HAP-1 (cell line): ENCODE measurements around the gene FAM20A.

ENCODE experiments used
- DNase-seq, 2 experiments: peaks; one replicate each; pipeline ENCODE4 v3.0.0-alpha.2; 2016 to 2020; ENCODE audit warnings: low spot score in 2 of 2
- H3K27me3 ChIP-seq: fragments of 250-450 bp; sonication (Bioruptor Pico); 2 replicates; pipeline ENCODE4 v1.5.1; 2020; ENCODE audit warnings: low read depth, mild to moderate bottlenecking, moderate library complexity
- H3K36me3 ChIP-seq: fragments of 250-450 bp; sonication (Bioruptor Pico); replicated peaks from 2 replicates; pipeline ENCODE4 v1.5.1; 2020; ENCODE audit warnings: mild to moderate bottlenecking
- H3K4me1 ChIP-seq: fragments of 250-450 bp; sonication (Bioruptor Pico); 2 replicates; pipeline ENCODE4 v1.5.1; 2020; ENCODE audit warnings: mild to moderate bottlenecking
- H3K4me3 ChIP-seq: fragments of 250-450 bp; sonication (Bioruptor Pico); 2 replicates; pipeline ENCODE4 v1.5.1; 2020; ENCODE audit warnings: mild to moderate bottlenecking, moderate library complexity
- H3K9me3 ChIP-seq: fragments of 250-450 bp; sonication (Bioruptor Pico); 2 replicates; pipeline ENCODE4 v1.5.1; 2020; ENCODE audit warnings: mild to moderate bottlenecking, moderate library complexity
- in situ Hi-C: fragments of 300-500 bp; cut with MboI; formaldehyde crosslinking; loops from 3 replicates; pipeline ENCODE4 v1.14.3; 2020; ENCODE audit warnings: low sequenced_read_pairs, inconsistent platforms, mixed read lengths

Gene FAM20A

GRCh38 chr17:68603027-68603426 lies 1.9 kb upstream of the FAM20A start:
- peaks cover 50% of the 10 kb centered on the region for H3K4me1 ChIP-seq
- DNase-seq = no peak
- no peak overlapping the region for H3K4me3 ChIP-seq
- no peaks in the 10 kb centered on the region for H3K27me3 ChIP-seq
- H3K36me3 ChIP-seq = no peaks in the 10 kb centered on the region
- in situ Hi-C loops = no loop called here
- H3K9me3 ChIP-seq = 0 out of 2 replicates have a peak, but pooled peaks cover 3% of the 10 kb centered on the region

DNA sequence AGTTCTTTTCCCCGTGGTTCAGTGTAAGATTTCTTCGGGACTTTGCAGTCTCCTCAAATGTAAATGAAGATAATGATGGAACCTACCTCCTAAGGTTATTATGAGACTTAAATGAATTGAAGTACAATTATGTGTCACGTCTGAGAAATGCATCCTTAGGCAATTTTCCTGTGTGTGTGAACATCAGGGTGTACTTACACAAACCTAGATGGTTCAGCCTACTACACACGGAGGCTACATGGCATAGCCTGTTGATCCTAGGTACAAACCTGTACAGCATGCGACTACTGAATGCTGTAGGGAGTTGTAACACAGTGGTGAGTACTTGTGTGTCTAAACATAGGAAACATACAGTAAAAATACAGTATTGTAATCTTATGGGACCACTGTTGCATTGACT lies 1.1 kb upstream of the FAM20A start:
- peak in 1 of 2 experiments; percentile 36 for DNase-seq
- peaks cover 50% of the 10 kb centered on the region for H3K4me1 ChIP-seq
- no peak overlapping the region; the same call in 1 of the 2 replicates for H3K4me3 ChIP-seq
- no peaks in the 10 kb centered on the region for H3K36me3 ChIP-seq
- in situ Hi-C loops = no loop called here
- H3K27me3 ChIP-seq = no peaks in the 10 kb centered on the region
- 0 out of 2 replicates have a peak, but pooled peaks cover 3% of the 10 kb centered on the region for H3K9me3 ChIP-seq

GRCh38 chr17:68601565-68602288 lies 560 bp upstream of the FAM20A start:
- in situ Hi-C loops = no loop called here
- H3K4me3 ChIP-seq = peak overlapping the region; percentile 56
- H3K4me1 ChIP-seq = peaks cover 50% of the 10 kb centered on the region
- DNase-seq = peak; percentile 30 to 42
- H3K9me3 ChIP-seq = 0 out of 2 replicates have a peak, but pooled peaks cover 3% of the 10 kb centered on the region
- H3K36me3 ChIP-seq = no peaks in the 10 kb centered on the region
- H3K27me3 ChIP-seq = no peaks in the 10 kb centered on the region

DNA sequence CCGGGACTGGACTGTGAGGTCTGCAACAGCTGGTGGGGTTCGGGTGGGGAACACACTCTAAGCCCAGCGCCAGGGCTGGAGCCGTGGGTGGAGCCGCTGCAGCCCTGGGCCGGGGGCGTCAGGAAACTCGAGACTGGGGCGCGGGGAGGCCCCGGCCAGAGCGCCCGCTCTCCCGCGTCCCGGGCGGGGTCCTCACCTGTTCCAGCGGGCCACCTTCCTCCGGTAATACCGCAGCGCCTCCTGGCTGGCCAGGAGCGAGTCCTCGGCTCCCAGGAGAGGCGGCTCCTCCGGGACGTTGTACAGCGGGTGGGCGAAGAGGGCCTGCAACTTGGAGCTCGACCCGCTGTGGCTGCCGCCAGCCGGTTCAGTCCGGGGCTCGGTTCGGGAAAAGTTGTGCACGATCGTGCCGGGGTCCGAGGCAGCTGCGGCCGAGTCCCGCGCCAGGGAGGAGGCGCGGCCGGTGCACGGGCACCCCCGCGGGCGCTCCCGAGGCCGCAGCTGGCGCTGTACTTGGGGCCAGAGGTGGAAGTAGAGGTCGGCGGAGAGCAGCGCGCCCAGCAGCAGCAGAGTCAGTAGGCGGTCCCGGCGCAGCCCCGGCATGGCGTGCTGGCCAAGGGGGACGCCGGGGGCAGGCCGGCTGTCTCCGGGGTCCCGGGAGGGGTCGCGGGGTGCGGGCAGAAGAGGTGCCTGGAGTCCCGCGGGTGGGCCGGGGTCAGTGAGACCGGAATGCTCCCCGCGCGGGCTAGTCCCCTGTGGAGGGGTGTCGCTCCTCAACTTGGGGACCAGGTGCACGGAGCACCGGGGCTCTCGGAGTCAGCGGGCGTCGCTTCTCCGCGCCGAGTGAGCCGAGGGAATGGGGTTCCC lies 868 bp downstream of the FAM20A start:
- Histone ChIP-seq H3K27me3 (no peaks in the 10 kb centered on the region), H3K4me3 (peak overlapping the region; percentile 56), H3K36me3 (no peaks in the 10 kb centered on the region), H3K4me1 (peaks cover 48% of the 10 kb centered on the region), H3K9me3 (0 out of 2 replicates have a peak, but pooled peaks cover 3% of the 10 kb centered on the region)
- peak in 1 of 2 experiments; percentile 62 for DNase-seq
- in situ Hi-C loops = no loop called here

GRCh38 chr17:68599552-68600066 lies 1.6 kb downstream of the FAM20A start:
- no peaks in the 10 kb centered on the region for H3K27me3 ChIP-seq
- in situ Hi-C loops = no loop called here
- peak in 1 of 2 experiments; percentile 30 for DNase-seq
- H3K4me1 ChIP-seq = peaks cover 41% of the 10 kb centered on the region
- peak overlapping the region; percentile 56 for H3K4me3 ChIP-seq
- no peaks in the 10 kb centered on the region for H3K36me3 ChIP-seq
- H3K9me3 ChIP-seq = no peaks in the 10 kb centered on the region

- H3K9me3 ChIP-seq = no peaks in the 10 kb centered on the region
- H3K4me1 ChIP-seq = peaks cover 41% of the 10 kb centered on the region
- H3K36me3 ChIP-seq = no peaks in the 10 kb centered on the region
- peak overlapping the region; percentile 56 for H3K4me3 ChIP-seq
- in situ Hi-C loops = no loop called here
- no peaks in the 10 kb centered on the region for H3K27me3 ChIP-seq
- peak; percentile 20 to 47 for DNase-seq
These were observed 2.1 kb downstream of the FAM20A start for GRCh38 chr17:68599091-68599490.

DNA sequence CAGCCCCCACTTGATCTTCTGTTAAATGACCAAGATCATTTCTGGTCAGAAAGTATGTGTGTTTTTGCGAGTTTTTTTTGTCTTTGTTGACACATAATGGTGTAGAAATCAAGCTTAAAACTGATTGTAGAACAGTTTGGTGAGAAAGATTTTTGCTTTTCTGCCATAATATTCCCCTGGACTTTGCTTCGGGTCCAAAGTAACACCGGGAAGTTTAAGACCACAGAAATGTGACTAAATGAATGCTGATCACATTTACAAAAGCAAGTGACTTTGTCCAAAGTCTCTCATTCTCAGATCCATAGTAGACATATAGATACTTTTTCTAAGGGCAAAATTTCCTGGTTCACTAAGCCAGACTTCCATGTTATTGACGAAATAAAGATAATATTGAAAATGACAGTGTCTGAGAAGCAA lies 2.6 kb downstream of the FAM20A start:
- H3K27me3 ChIP-seq = no peaks in the 10 kb centered on the region
- in situ Hi-C loops = no loop called here
- no peak for DNase-seq
- peaks cover 37% of the 10 kb centered on the region for H3K4me1 ChIP-seq
- no peaks in the 10 kb centered on the region for H3K9me3 ChIP-seq
- H3K4me3 ChIP-seq = peak overlapping the region; percentile 56
- no peaks in the 10 kb centered on the region for H3K36me3 ChIP-seq

DNA sequence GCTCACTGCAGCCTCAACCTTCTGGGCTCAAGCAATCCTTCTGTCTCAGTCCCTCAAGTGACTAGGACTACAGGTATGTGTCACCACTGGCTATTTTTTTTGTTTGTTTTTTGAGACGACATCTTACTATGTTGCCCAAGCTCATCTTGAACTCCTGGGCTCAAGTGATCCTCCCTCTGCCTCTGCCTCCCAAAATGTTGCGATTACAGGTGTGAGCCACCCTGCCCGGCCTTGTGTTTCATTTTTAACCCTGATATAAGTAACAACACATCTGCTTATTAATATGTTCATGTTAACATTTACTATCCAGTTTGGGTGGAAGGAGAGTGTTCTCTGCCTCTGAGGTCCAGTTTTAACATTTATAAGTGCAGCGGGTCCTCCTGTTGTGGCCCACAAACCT lies 3.1 kb downstream of the FAM20A start:
- Histone ChIP-seq H3K36me3 (no peaks in the 10 kb centered on the region), H3K4me1 (peaks cover 32% of the 10 kb centered on the region), H3K4me3 (no peak overlapping the region), H3K27me3 (no peaks in the 10 kb centered on the region), H3K9me3 (no peaks in the 10 kb centered on the region)
- in situ Hi-C loops = no loop called here
- DNase-seq = no peak

GRCh38 chr17:68596411-68596945 lies 4.7 kb downstream of the FAM20A start:
- Histone ChIP-seq H3K27me3 (no peaks in the 10 kb centered on the region), H3K4me1 (peaks cover 17% of the 10 kb centered on the region), H3K9me3 (no peaks in the 10 kb centered on the region), H3K4me3 (no peak overlapping the region), H3K36me3 (no peaks in the 10 kb centered on the region)
- in situ Hi-C loops = no loop called here
- no peak for DNase-seq

GRCh38 chr17:68595986-68596385 lies 5.2 kb downstream of the FAM20A start:
- DNase-seq = no peak
- in situ Hi-C loops = no loop called here
- no peaks in the 10 kb centered on the region for H3K27me3 ChIP-seq
- H3K9me3 ChIP-seq = no peaks in the 10 kb centered on the region
- no peaks in the 10 kb centered on the region for H3K36me3 ChIP-seq
- peaks cover 17% of the 10 kb centered on the region for H3K4me1 ChIP-seq
- H3K4me3 ChIP-seq = no peak overlapping the region

DNA sequence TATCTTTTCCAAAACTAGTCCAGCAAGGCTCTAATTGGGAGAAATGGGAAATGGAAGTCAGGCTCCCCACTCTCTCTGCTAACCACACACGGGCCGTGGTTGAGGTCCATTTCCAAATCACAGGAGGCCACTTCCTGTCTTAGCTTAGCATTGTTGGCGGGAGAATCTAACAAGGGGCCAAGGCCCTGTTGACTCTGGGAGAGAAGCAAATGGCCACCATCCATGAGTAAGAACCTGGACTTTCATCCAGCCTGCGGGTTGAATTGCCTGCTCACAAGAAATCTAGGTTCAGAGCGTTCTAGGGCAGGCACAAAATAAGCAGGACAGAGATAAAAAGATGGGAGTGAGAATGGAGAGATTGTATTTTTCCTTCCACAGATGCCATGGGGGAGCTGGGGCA lies 5.7 kb downstream of the FAM20A start:
- peaks cover 17% of the 10 kb centered on the region for H3K4me1 ChIP-seq
- no peak for DNase-seq
- H3K36me3 ChIP-seq = no peaks in the 10 kb centered on the region
- no peaks in the 10 kb centered on the region for H3K27me3 ChIP-seq
- H3K9me3 ChIP-seq = no peaks in the 10 kb centered on the region
- in situ Hi-C loops = no loop called here
- no peak overlapping the region for H3K4me3 ChIP-seq

GRCh38 chr17:68594552-68594951 lies 6.6 kb downstream of the FAM20A start:
- Histone ChIP-seq H3K4me1 (peaks cover 14% of the 10 kb centered on the region), H3K9me3 (no peaks in the 10 kb centered on the region), H3K36me3 (no peaks in the 10 kb centered on the region), H3K27me3 (no peaks in the 10 kb centered on the region), H3K4me3 (no peak overlapping the region)
- in situ Hi-C loops = no loop called here
- DNase-seq = no peak

- no peak for DNase-seq
- in situ Hi-C loops = no loop called here
These were observed 8.2 kb downstream of the FAM20A start for GRCh38 chr17:68592682-68593641.

More at GRCh38 chr17:68592682-68593641, 8.2 kb downstream of the FAM20A start:
- Histone ChIP-seq H3K4me3 (no peak overlapping the region), H3K9me3 (no peaks in the 10 kb centered on the region), H3K4me1 (no peaks in the 10 kb centered on the region), H3K27me3 (no peaks in the 10 kb centered on the region), H3K36me3 (no peaks in the 10 kb centered on the region)
